ENCODE results near the gene ST7. TPM values are rescaled to one million over a fixed set of nuclear protein-coding genes. Genes with fewer than 3 reads are reported as not detected.

Gene ST7
- total and polyA plus RNA-seq, 2 donors (not counting 3 experiments of a cell fraction or from before 2014, with no cell fraction given), result 18.6 to 24.9 TPM

DNA sequence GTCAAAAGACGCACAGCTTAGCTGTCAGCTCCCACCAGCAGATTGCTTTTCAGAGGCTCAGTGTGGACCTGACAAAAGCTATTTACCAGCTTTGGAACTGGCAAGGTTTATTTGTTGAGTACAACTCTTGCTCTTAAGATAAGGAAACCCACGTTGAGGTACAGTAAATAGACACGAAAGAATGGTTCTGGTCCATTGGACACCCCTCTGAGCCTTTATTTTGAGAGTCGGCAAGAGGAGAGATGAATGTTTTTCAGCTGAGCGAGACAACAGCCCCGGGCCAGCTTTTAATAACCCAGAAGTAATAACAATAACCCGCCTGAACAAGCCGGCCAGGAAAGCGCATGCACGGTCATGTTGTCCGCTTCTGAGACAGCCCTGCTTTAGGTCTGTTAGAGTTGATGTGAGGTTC, 320.5 kb downstream of the ST7 start:
- dilution Hi-C loops (cut with MboI; ENCODE audit: extremely low pct_ligation_motif_present, low sequenced_read_pairs), result no loop called here
- no TSS peak for BruUV-seq (replicated peaks)
- intact Hi-C loops (cut with micrococcal nuclease), result no loop called here
- Histone ChIP-seq H3K9me1 (replicated peaks; ENCODE audit: control insufficient read depth, extremely low read depth, insufficient read depth, low read length) (no peaks in the 10 kb centered on the region), H3K27me3 (ENCODE audit: control insufficient read depth in 2 of 2, insufficient read depth in 2 of 2, low read length in 2 of 2) (peaks cover 0 to 3% of the 10 kb centered on the region in 2 experiments), H3K4me1 (ENCODE audit: control insufficient read depth, extremely low read depth, insufficient read depth, low read length) (peaks cover 14% of the 10 kb centered on the region), H3K36me3 (ENCODE audit: control insufficient read depth in 2 of 2, extremely low read depth in 1 of 2, insufficient read depth in 2 of 2, low read length in 2 of 2) (no peaks in the 10 kb centered on the region), H3K4me2 (ENCODE audit: insufficient read depth, low read length) (no peak overlapping the region), H2AFZ (ENCODE audit: low read depth, low read length) (no peak overlapping the region), H3K9me3 (replicated peaks; ENCODE audit: control insufficient read depth, insufficient read depth, low read length) (no peaks in the 10 kb centered on the region), H4K20me1 (replicated peaks; ENCODE audit: control insufficient read depth, extremely low read depth, insufficient read depth, low read length) (no peaks in the 10 kb centered on the region), H3K27ac (ENCODE audit: insufficient read depth, low read depth, low read length) (no peak overlapping the region), H3K4me3 (replicated peaks in 1 of 3; ENCODE audit: insufficient read depth in 1 of 3, low read depth in 1 of 3, low read length in 3 of 3) (no peak overlapping the region), H3K9ac (replicated peaks; ENCODE audit: extremely low read depth, insufficient read depth, low read length) (no peak overlapping the region), H3K79me2 (ENCODE audit: control insufficient read depth, insufficient read depth, low read length) (no peaks in the 10 kb centered on the region)
- TF ChIP-seq POLR2A (IDR thresholded peaks at IDR 0.05; ENCODE audit: low read depth, low read length) (no peak), MAX (IDR thresholded peaks at IDR 0.05; ENCODE audit: insufficient read depth, insufficient read length) (no peak), POLR2AphosphoS5 (IDR thresholded peaks at IDR 0.05; ENCODE audit: insufficient read depth, low read depth, low read length) (no peak), FOS (IDR thresholded peaks at IDR 0.05; ENCODE audit: borderline replicate concordance, insufficient read depth, low read length) (no peak), CTCF (IDR thresholded peaks at IDR 0.05; ENCODE audit: extremely low read depth in 1 of 2, insufficient read depth in 1 of 2, low read depth in 1 of 2, low read length in 2 of 2) (no peak), EZH2 (IDR thresholded peaks at IDR 0.05; ENCODE audit: borderline replicate concordance, low read depth, low read length, severe bottlenecking) (no peak), GATA2 (IDR thresholded peaks at IDR 0.05; ENCODE audit: insufficient read depth, insufficient read length, low read depth, low read length) (no peak), MYC (IDR thresholded peaks at IDR 0.05; ENCODE audit: low read depth, low read length) (no peak), JUN (IDR thresholded peaks at IDR 0.05; ENCODE audit: borderline replicate concordance, insufficient read depth, insufficient read length, low read depth) (no peak)
- ChIA-PET POLR2A (no interaction called here), CTCF (interaction anchor here (0.7 to 2.3 kb wide), 3 partner anchors 21 to 61 kb away, joined by 3 to 7 read pairs (median 3); no protein-coding TSS in a partner anchor)
- FAIRE-seq (no peak), DNase-seq (ENCODE audit: low read depth, low spot score) (no peak)

Data from endothelial cell of umbilical vein (primary cell).